Thyroid gland (tissue), 4 donors: ENCODE data around the gene RXFP1.

Experiments
- POLR2A ChIP-seq, 2 donors: fragments of 450-650 bp; IDR thresholded peaks; one replicate each; pipeline ENCODE4 v1.6.1; 2017; ENCODE audit warnings: antibody characterized with exemption in 2 of 2, mild to moderate bottlenecking in 2 of 2, moderate library complexity in 1 of 2
- TF ChIP-seq, protein P1 (sequence below), 6 experiments: fragments of 200-600 bp in 3 of 6; fragments of 450-650 bp in 3 of 6; sonication (generic) in 3 of 6; IDR thresholded peaks; one replicate each; pipeline ENCODE4 v1.5.1; 2016 to 2019; ENCODE audit warnings: antibody characterized with exemption in 6 of 6, mild to moderate bottlenecking in 2 of 6, inconsistent platforms in 1 of 6, moderate library complexity in 1 of 6

DNA sequence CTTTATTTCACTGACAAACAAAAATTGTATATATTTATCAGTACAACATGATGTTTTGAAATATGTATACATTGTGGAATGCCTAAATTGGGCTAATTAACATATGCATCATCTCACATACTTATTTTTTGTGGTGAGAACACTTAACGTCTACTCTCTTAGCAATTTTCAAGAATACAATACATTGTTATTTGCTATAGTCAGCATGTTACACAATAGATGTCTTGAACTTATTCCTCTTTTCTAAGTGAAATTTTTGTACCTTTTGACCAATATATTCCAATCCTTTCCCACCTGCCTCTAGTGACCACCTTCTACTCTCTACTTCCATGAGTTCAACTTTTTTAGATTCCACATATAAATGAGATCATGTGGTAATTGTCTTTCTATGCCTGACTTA, 114.9 kb downstream of the RXFP1 start:
- TF ChIP-seq, protein P1, sequence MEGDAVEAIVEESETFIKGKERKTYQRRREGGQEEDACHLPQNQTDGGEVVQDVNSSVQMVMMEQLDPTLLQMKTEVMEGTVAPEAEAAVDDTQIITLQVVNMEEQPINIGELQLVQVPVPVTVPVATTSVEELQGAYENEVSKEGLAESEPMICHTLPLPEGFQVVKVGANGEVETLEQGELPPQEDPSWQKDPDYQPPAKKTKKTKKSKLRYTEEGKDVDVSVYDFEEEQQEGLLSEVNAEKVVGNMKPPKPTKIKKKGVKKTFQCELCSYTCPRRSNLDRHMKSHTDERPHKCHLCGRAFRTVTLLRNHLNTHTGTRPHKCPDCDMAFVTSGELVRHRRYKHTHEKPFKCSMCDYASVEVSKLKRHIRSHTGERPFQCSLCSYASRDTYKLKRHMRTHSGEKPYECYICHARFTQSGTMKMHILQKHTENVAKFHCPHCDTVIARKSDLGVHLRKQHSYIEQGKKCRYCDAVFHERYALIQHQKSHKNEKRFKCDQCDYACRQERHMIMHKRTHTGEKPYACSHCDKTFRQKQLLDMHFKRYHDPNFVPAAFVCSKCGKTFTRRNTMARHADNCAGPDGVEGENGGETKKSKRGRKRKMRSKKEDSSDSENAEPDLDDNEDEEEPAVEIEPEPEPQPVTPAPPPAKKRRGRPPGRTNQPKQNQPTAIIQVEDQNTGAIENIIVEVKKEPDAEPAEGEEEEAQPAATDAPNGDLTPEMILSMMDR (IDR thresholded peaks at IDR 0.05) = no peak
- TF ChIP-seq POLR2A (IDR thresholded peaks at IDR 0.05) = no peak
